ENCODE results near the gene CYSRT1.

Gene CYSRT1

DNA sequence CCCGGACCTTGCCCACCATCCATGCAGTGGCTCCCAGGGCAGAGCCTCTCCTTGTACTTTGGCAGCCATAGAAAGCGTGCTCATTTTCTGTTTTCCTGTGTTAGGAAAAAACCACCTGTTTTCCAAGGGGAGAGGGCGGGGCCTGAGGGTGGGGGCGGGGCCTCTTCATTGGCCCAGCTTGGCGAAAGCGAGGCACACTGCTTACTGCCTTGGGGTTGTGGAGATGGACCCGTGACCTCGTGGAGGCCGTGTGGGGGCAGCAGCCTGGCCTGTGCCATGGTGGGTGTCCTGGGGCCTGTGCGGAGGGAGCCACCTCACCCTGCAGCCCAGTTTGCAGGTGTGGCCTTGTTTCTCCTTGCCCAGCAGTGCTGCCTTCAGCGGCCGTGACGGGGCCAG is 48.1 kb downstream of the CYSRT1 start:
- no peak for DNase-seq

DNA sequence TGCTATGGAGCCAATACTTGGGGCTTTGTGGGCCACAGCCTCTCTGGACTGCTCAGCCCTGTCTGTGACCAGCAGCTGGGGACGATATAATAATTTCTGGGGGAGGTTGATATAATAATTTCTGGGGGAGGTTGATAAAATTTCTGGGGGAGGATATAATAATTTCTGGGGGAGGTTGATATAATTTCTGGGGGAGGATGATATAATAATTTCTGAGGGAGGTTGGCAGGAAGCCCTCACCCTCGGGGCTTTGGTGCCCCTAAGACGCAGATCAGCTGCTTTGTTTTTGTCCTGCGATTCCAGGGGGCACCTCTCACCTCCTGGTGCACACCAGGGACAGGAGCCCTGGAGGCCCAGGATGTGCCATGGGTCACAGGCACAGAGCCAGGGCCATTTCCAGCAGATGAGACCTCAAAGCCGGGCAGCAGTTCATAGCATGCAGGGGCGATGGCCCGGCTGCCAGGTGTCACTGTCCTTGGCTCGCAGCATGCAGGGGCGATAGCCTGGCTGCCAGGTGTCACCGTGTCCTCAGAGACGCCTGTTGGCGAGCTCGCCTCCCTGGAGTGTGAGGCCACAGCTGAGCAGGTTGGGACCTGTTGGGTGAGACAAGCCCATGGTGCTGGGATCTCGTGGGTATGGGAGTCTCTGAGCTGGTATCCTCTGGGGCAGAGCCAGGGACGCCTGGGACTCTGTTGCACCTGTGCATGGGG is 48.8 kb downstream of the CYSRT1 start:
- DNase-seq, result no peak

DNA sequence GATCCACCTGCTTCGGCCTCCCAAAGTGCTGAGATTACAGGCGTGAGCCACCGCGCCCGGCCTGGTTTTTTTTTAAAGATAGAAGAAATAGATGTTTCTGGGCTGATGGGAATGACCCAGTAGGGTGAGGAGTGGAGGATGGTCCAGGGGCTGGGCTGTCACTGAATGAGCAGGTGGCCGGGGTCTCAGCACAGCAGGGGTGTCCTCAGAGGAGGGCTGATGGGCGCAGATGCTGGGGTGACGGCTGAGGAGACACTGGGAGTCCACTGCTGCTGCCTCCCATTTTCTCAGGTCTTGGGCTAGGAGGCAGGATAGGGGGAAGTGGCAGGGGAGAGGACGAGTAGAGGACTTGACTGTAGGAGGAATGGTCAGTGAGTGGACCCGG is 50.2 kb downstream of the CYSRT1 start:
- no peak for DNase-seq

Measured in activated naive CD4-positive, alpha-beta T cell (primary cell).